SU-DHL-6 (cell line): ENCODE data around the gene TM4SF18.

Experiments
- H2AFZ ChIP-seq: fragments of 200-600 bp; sonication (generic); 2 replicates; pipeline ENCODE4 v1.6.1; 2014; ENCODE audit warnings: low read depth, mild to moderate bottlenecking, moderate library complexity, mixed read lengths, antibody characterized with exemption, low read length; ENCODE audit not compliant: severe bottlenecking
- H3F3A ChIP-seq: fragments of 200-600 bp; shearing (Covaris generic); 2 replicates; pipeline ENCODE4 v1.6.0; 2016; ENCODE audit warnings: antibody characterized with exemption, mild to moderate bottlenecking; ENCODE audit not compliant: insufficient read depth
- H3K27ac ChIP-seq: fragments of 200-600 bp; sonication (generic); 2 replicates; pipeline ENCODE4 v1.5.1; 2016; ENCODE audit warnings: low read depth, mild to moderate bottlenecking, low read length, moderate library complexity, mixed read lengths
- H3K27me3 ChIP-seq: fragments of 200-600 bp; sonication (generic), shearing (Covaris generic); 2 replicates; pipeline ENCODE4 v1.6.0; 2014; ENCODE audit warnings: mild to moderate bottlenecking, low read length
- H3K36me3 ChIP-seq: fragments of 200-600 bp; sonication (generic); 2 replicates; pipeline ENCODE4 v1.6.1; 2014; ENCODE audit warnings: mild to moderate bottlenecking, low read length, mixed read lengths
- H3K4me2 ChIP-seq: fragments of 300-600, 200-600 bp; shearing (Covaris generic), sonication (generic); 2 replicates; pipeline ENCODE4 v1.6.0; 2014; ENCODE audit warnings: low read length, low read depth, mild to moderate bottlenecking; ENCODE audit not compliant: poor library complexity, severe bottlenecking
- H3K4me3 ChIP-seq: fragments of 200-600 bp; sonication (generic); 2 replicates; pipeline ENCODE4 v1.5.1; 2014; ENCODE audit warnings: antibody characterized with exemption, low read length, mild to moderate bottlenecking, mixed read lengths; ENCODE audit not compliant: insufficient read depth, poor library complexity, severe bottlenecking
- H3K79me2 ChIP-seq: fragments of 200-600 bp; sonication (generic); 2 replicates; pipeline ENCODE4 v1.6.1; 2014; ENCODE audit warnings: mild to moderate bottlenecking, low read length, moderate library complexity; ENCODE audit not compliant: insufficient read depth
- H3K9ac ChIP-seq: fragments of 200-600 bp; sonication (generic); 2 replicates; pipeline ENCODE4 v1.7.0; 2014; ENCODE audit warnings: mild to moderate bottlenecking, low read length
- H3K9me2 ChIP-seq: fragments of 200-600 bp; sonication (generic); replicated peaks from 2 replicates; pipeline ENCODE4 v1.6.1; 2014; ENCODE audit warnings: low read length; ENCODE audit not compliant: insufficient read depth
- H3K9me3 ChIP-seq: fragments of 200-600 bp; sonication (generic); 2 replicates; pipeline ENCODE4 v1.6.1; 2014; ENCODE audit warnings: low read length, mixed read lengths; ENCODE audit not compliant: insufficient read depth
- H4K20me1 ChIP-seq: fragments of 200-600 bp; sonication (generic); 2 replicates; pipeline ENCODE4 v1.6.1; 2014; ENCODE audit warnings: low read depth, mild to moderate bottlenecking, antibody characterized with exemption, low read length, moderate library complexity, mixed read lengths
- EZH2phosphoT487 ChIP-seq: fragments of 200-600 bp; sonication (generic), shearing (Covaris generic); conservative IDR thresholded peaks from 2 replicates; pipeline ENCODE4 v1.6.1; 2018; ENCODE audit warnings: mild to moderate bottlenecking, antibody characterized with exemption, low read length, moderate library complexity, mixed read lengths
- TF ChIP-seq, protein P1 (sequence below): fragments of 200-600 bp; sonication (generic); IDR thresholded peaks from one replicate; pipeline ENCODE4 v1.5.1; 2017; ENCODE audit warnings: antibody characterized with exemption, mild to moderate bottlenecking, low read length, moderate library complexity; ENCODE audit not compliant: insufficient read depth, poor library complexity, severe bottlenecking

Gene TM4SF18, protein sequence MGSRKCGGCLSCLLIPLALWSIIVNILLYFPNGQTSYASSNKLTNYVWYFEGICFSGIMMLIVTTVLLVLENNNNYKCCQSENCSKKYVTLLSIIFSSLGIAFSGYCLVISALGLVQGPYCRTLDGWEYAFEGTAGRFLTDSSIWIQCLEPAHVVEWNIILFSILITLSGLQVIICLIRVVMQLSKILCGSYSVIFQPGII

DNA sequence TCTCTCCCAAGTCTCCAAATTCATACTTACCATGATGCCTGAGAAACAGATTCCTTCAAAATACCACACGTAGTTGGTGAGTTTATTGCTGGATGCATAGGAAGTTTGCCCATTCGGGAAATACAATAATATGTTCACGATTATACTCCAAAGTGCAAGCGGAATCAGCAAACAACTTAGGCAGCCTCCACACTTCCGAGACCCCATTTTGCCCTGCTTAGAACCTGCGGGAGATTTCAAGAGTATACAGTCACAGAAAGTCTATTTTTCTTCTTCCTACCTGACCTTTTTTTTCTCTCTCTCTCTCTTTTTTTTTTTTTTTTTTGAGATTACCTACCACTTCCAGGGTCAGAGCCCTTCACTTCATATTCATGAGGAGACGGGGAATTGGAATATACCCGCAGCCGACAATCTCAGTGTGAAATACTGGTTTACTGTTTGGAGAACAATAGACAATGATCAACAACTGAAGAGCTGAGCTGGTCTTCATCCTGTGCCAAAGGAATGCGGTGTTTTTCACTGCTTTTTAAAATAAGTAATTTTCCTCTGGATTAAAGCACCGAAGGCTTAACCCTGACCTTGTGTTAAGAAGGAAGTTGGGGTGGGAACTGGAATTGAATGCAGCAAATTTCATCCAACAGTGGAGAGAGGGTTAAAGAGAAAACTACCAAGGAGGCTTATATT is at the start of gene TM4SF18:
Gene TM4SF18 (minus strand): TSS at position 461 of the 684 bp plus-strand sequence. CDS start 254 bp downstream, at position 207.
- Histone ChIP-seq H3K27me3 (no peaks in the 10 kb centered on the region), H4K20me1 (no peaks in the 10 kb centered on the region; the same call in 1 of the 2 replicates), H3K9me3 (no peaks in the 10 kb centered on the region), H3K9ac (no peak within 1 kb of the TSS), H3K4me3 (no peak within 1 kb of the TSS), H3K9me2 (no peaks in the 10 kb centered on the region), H3K79me2 (no peaks in the 10 kb centered on the region), H3K36me3 (no peaks in the 10 kb centered on the region), H3K4me2 (no peak within 1 kb of the TSS), H3F3A (no peaks in the 10 kb centered on the region), H2AFZ (no peak within 1 kb of the TSS), H3K27ac (no peak within 1 kb of the TSS)
- no peak for TF ChIP-seq EZH2phosphoT487
- TF ChIP-seq, protein P1, sequence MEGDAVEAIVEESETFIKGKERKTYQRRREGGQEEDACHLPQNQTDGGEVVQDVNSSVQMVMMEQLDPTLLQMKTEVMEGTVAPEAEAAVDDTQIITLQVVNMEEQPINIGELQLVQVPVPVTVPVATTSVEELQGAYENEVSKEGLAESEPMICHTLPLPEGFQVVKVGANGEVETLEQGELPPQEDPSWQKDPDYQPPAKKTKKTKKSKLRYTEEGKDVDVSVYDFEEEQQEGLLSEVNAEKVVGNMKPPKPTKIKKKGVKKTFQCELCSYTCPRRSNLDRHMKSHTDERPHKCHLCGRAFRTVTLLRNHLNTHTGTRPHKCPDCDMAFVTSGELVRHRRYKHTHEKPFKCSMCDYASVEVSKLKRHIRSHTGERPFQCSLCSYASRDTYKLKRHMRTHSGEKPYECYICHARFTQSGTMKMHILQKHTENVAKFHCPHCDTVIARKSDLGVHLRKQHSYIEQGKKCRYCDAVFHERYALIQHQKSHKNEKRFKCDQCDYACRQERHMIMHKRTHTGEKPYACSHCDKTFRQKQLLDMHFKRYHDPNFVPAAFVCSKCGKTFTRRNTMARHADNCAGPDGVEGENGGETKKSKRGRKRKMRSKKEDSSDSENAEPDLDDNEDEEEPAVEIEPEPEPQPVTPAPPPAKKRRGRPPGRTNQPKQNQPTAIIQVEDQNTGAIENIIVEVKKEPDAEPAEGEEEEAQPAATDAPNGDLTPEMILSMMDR, result no peak

DNA sequence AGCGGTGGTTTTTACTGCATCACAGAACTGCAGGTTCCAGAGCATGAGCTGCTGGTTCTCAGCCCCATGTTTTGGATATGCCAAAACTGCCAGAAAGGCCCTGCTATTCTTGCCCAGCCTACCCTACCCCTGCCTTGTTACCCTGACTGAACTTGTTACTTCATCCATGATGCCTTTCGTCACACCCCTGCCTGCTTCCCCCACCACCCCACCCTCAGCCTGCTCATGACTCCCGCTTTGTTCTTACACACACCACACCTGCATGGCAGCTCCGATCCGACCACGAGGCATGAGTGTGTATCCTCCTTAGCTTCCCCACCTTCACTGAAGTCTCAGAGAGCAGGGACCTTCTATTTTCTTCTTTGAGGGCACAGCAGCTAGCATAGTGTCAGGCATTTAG is 49.1 kb upstream of the TM4SF18 start:
- Histone ChIP-seq H3K9me3 (no peaks in the 10 kb centered on the region), H3K79me2 (no peaks in the 10 kb centered on the region), H3K4me2 (no peak overlapping the region), H3F3A (no peaks in the 10 kb centered on the region), H3K27ac (no peak overlapping the region), H3K27me3 (no peaks in the 10 kb centered on the region), H4K20me1 (no peaks in the 10 kb centered on the region), H3K9ac (no peak overlapping the region), H3K9me2 (no peaks in the 10 kb centered on the region), H2AFZ (no peak overlapping the region), H3K4me3 (no peak overlapping the region), H3K36me3 (no peaks in the 10 kb centered on the region)
- TF ChIP-seq, protein P1, result no peak
- TF ChIP-seq EZH2phosphoT487, result no peak

DNA sequence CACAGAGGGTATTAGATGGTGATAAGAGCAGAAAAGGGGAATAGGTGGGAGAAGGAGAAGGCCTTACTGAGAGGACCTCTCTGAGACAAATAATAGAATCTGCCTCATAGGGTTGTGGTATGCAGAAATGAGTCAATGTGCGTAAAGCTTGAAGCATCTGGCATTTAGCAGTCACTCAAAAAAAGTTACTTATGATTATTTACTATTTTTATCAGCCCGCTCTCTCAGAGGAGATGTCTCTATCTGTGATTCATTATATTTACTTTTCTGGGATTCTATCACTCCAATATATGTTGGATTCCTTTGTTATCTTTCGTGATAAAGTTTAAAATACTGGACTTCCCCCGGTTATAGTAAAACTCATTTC is 48.6 kb upstream of the TM4SF18 start:
- Histone ChIP-seq H4K20me1 (no peaks in the 10 kb centered on the region), H3K9ac (no peak overlapping the region), H3K79me2 (no peaks in the 10 kb centered on the region), H3K27me3 (no peaks in the 10 kb centered on the region), H3K4me3 (no peak overlapping the region), H3K4me2 (no peak overlapping the region), H3K9me2 (no peaks in the 10 kb centered on the region), H3K36me3 (no peaks in the 10 kb centered on the region), H3K27ac (no peak overlapping the region), H2AFZ (no peak overlapping the region), H3F3A (no peaks in the 10 kb centered on the region), H3K9me3 (no peaks in the 10 kb centered on the region)
- TF ChIP-seq, protein P1, result no peak
- no peak for TF ChIP-seq EZH2phosphoT487
